ENCODE results near the gene PRR12.
A peak's percentile ranks its signal among the peaks of the same experiment; 100 is the strongest.

Gene PRR12

DNA sequence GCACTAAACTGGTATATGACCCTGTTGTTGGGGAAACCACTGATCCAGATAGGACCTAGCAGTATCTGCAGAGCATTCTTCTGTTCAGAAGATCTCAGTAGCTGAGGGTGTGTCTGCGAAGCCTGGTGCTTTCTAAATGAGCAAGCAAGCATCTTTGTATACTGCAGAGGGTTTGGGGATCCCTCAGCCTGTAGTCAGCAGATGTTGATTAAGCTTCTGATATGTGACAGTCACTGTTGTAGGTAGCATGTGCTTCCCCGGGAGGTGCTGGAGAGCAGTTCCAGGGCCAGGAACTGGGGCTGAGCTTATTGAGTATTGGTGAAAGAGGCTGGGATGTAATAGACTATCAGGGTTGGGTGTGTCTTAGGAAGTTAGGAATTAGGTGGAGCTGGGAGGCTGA lies 52.5 kb downstream of the PRR12 start:
- H3K9ac ChIP-seq (ENCODE audit: low read depth in 1 of 2, low read length in 2 of 2) = peak overlapping the region in 1 of 2 donors; percentile 3
- no peaks in the 10 kb centered on the region for H3K27me3 ChIP-seq (ENCODE audit: control insufficient read depth in 1 of 2, insufficient read depth in 2 of 2, low read length in 2 of 2)
- H3K9me3 ChIP-seq (ENCODE audit: control insufficient read depth in 1 of 2, low read length in 2 of 2) = peaks cover 0 to 2% of the 10 kb centered on the region in 2 donors
- H3K4me3 ChIP-seq (ENCODE audit: low read depth in 1 of 2, low read length in 2 of 2) = peak overlapping the region in 1 of 2 donors; percentile 94
- no peak overlapping the region for H3K27ac ChIP-seq (ENCODE audit: low read depth, low read length)
- peaks cover 27 to 34% of the 10 kb centered on the region in 2 donors for H3K4me1 ChIP-seq (ENCODE audit: control insufficient read depth in 1 of 2, insufficient read depth in 2 of 2, low read length in 2 of 2)
- peaks cover 15 to 31% of the 10 kb centered on the region in 2 donors for H3K36me3 ChIP-seq (ENCODE audit: control insufficient read depth in 1 of 2, insufficient read depth in 2 of 2, low read length in 2 of 2)

DNA sequence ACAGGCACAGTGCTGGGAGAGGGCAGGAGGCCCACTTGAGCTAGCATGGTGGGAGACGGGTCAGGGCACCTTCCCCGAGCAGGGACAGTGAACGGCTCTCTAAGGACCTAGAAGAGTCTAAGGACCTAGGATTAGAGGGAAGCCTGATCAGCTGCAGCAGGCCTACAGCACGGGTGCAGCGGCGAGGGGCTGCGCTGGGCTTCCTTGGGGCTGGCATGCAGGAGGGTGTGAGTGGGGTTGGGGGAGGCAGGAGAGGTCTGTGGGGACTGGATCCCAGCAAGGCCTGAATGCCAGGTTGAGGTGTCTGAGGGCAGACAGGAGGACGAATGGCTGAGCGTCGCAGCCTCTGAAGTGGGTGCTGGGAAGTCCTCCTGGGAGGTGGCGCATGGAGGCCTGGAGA lies 54.6 kb downstream of the PRR12 start:
- Histone ChIP-seq H3K27me3 (ENCODE audit: control insufficient read depth in 1 of 2, insufficient read depth in 2 of 2, low read length in 2 of 2) (no peaks in the 10 kb centered on the region), H3K4me3 (ENCODE audit: low read depth in 1 of 2, low read length in 2 of 2) (no peak overlapping the region), H3K36me3 (ENCODE audit: control insufficient read depth in 1 of 2, insufficient read depth in 2 of 2, low read length in 2 of 2) (peaks cover 22 to 45% of the 10 kb centered on the region in 2 donors), H3K9ac (ENCODE audit: low read depth in 1 of 2, low read length in 2 of 2) (no peak overlapping the region), H3K4me1 (ENCODE audit: control insufficient read depth in 1 of 2, insufficient read depth in 2 of 2, low read length in 2 of 2) (peaks cover 16 to 22% of the 10 kb centered on the region in 2 donors), H3K27ac (ENCODE audit: low read depth, low read length) (no peak overlapping the region), H3K9me3 (ENCODE audit: control insufficient read depth in 1 of 2, low read length in 2 of 2) (peaks cover 0 to 2% of the 10 kb centered on the region in 2 donors)

DNA sequence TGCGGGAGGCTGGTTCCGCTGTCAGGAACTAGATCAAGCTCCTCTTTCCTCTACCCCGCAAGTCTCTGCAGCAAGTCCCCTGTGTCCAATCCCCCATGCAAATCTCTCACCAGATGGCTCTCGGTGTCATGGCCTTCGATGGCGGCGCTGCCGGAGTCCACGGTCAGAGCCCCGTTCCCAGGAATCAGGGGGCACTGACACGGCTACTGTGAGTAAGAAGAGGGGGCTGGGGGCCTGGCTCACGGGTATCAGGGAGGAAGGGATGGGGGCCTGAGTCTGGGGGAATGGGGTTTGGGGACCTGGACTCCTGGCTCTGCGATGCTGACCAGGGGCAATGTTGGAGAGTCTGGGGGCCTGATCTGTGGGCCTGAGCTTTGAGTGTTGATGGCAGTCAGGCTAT lies 55.0 kb downstream of the PRR12 start:
- Histone ChIP-seq H3K4me3 (ENCODE audit: low read depth in 1 of 2, low read length in 2 of 2) (no peak overlapping the region), H3K9ac (ENCODE audit: low read depth in 1 of 2, low read length in 2 of 2) (no peak overlapping the region), H3K4me1 (ENCODE audit: control insufficient read depth in 1 of 2, insufficient read depth in 2 of 2, low read length in 2 of 2) (peaks cover 16 to 20% of the 10 kb centered on the region in 2 donors), H3K27me3 (ENCODE audit: control insufficient read depth in 1 of 2, insufficient read depth in 2 of 2, low read length in 2 of 2) (no peaks in the 10 kb centered on the region), H3K9me3 (ENCODE audit: control insufficient read depth in 1 of 2, low read length in 2 of 2) (peaks cover 0 to 2% of the 10 kb centered on the region in 2 donors), H3K27ac (ENCODE audit: low read depth, low read length) (no peak overlapping the region), H3K36me3 (ENCODE audit: control insufficient read depth in 1 of 2, insufficient read depth in 2 of 2, low read length in 2 of 2) (peaks cover 23 to 46% of the 10 kb centered on the region in 2 donors)

DNA sequence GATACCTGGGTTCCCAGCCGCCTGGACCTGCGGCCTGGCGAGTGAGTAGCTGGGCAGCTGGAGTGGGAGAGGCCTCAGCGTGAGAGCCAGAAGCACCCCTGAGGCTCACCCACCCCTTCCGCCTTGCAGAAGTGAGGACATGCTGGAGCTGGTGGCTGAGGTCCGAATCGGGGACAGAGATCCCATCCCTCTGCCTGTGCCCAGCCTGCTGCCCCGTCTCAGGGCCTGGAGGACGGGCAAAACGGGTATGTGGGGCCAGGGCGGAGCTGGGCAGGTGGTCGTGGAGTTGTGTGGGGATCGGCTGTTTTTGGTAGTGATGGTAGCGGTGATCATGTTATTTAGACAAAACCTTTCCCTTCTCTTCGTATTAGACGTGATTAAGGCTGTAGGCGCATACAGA lies 55.6 kb downstream of the PRR12 start:
- no peak overlapping the region for H3K9ac ChIP-seq (ENCODE audit: low read depth in 1 of 2, low read length in 2 of 2)
- peaks cover 16 to 18% of the 10 kb centered on the region in 2 donors for H3K4me1 ChIP-seq (ENCODE audit: control insufficient read depth in 1 of 2, insufficient read depth in 2 of 2, low read length in 2 of 2)
- H3K4me3 ChIP-seq (ENCODE audit: low read depth in 1 of 2, low read length in 2 of 2) = no peak overlapping the region
- H3K27ac ChIP-seq (ENCODE audit: low read depth, low read length) = no peak overlapping the region
- peaks cover 23 to 46% of the 10 kb centered on the region in 2 donors for H3K36me3 ChIP-seq (ENCODE audit: control insufficient read depth in 1 of 2, insufficient read depth in 2 of 2, low read length in 2 of 2)
- H3K9me3 ChIP-seq (ENCODE audit: control insufficient read depth in 1 of 2, low read length in 2 of 2) = peaks cover 0 to 2% of the 10 kb centered on the region in 2 donors
- H3K27me3 ChIP-seq (ENCODE audit: control insufficient read depth in 1 of 2, insufficient read depth in 2 of 2, low read length in 2 of 2) = no peaks in the 10 kb centered on the region

DNA sequence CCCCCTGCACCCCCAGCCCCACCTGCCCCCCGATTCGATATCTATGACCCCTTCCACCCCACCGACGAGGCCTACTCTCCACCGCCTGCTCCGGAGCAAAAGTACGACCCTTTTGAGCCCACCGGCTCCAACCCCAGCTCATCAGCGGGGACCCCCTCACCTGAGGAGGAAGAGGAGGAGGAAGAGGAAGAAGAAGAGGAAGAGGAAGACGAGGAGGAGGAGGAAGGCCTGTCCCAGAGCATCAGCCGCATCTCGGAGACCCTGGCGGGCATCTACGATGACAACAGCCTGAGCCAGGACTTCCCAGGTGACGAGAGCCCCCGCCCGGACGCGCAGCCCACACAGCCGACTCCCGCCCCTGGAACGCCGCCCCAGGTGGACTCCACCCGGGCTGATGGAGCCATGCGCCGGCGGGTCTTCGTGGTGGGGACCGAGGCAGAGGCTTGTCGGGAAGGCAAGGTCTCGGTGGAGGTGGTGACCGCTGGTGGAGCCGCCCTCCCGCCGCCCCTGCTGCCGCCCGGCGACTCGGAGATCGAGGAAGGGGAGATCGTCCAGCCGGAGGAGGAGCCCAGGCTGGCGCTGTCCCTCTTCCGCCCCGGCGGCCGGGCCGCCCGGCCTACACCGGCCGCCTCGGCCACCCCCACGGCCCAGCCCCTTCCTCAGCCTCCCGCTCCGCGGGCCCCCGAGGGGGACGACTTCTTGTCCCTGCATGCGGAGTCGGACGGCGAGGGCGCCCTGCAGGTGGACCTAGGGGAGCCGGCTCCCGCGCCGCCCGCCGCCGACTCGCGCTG lies 60.2 kb downstream of the PRR12 start:
- H3K4me1 ChIP-seq (ENCODE audit: control insufficient read depth in 1 of 2, insufficient read depth in 2 of 2, low read length in 2 of 2) = no peaks in the 10 kb centered on the region
- no peaks in the 10 kb centered on the region for H3K27me3 ChIP-seq (ENCODE audit: control insufficient read depth in 1 of 2, insufficient read depth in 2 of 2, low read length in 2 of 2)
- H3K9me3 ChIP-seq (ENCODE audit: control insufficient read depth in 1 of 2, low read length in 2 of 2) = no peaks in the 10 kb centered on the region
- H3K9ac ChIP-seq (ENCODE audit: low read depth in 1 of 2, low read length in 2 of 2) = no peak overlapping the region
- H3K36me3 ChIP-seq (ENCODE audit: control insufficient read depth in 1 of 2, insufficient read depth in 2 of 2, low read length in 2 of 2) = peaks cover 44 to 72% of the 10 kb centered on the region in 2 donors
- H3K27ac ChIP-seq (ENCODE audit: low read depth, low read length) = no peak overlapping the region
- H3K4me3 ChIP-seq (ENCODE audit: low read depth in 1 of 2, low read length in 2 of 2) = no peak overlapping the region

DNA sequence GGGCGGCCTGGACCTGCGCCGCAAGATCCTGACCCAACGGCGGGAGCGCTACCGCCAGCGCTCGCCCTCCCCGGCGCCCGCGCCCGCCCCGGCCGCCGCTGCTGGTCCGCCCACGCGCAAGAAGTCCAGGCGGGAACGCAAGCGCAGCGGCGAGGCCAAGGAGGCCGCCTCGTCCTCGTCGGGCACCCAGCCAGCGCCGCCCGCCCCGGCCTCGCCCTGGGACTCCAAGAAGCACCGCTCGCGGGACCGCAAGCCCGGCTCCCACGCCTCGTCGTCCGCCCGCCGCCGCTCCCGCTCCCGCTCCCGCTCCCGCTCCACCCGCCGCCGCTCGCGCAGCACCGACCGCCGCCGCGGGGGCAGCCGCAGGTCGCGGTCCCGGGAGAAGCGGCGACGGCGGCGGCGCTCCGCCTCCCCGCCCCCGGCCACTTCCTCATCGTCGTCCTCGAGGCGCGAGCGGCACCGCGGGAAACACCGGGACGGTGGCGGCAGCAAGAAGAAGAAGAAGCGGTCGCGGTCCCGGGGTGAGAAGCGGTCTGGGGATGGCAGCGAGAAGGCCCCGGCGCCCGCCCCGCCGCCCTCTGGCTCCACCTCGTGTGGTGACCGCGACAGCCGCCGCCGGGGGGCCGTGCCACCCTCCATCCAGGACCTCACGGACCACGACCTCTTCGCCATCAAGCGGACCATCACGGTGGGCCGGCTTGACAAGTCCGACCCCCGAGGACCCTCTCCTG lies 61.0 kb downstream of the PRR12 start:
- H3K27me3 ChIP-seq (ENCODE audit: control insufficient read depth in 1 of 2, insufficient read depth in 2 of 2, low read length in 2 of 2) = no peaks in the 10 kb centered on the region
- peaks cover 46 to 72% of the 10 kb centered on the region in 2 donors for H3K36me3 ChIP-seq (ENCODE audit: control insufficient read depth in 1 of 2, insufficient read depth in 2 of 2, low read length in 2 of 2)
- H3K27ac ChIP-seq (ENCODE audit: low read depth, low read length) = no peak overlapping the region
- H3K9ac ChIP-seq (ENCODE audit: low read depth in 1 of 2, low read length in 2 of 2) = no peak overlapping the region
- H3K4me1 ChIP-seq (ENCODE audit: control insufficient read depth in 1 of 2, insufficient read depth in 2 of 2, low read length in 2 of 2) = no peaks in the 10 kb centered on the region
- H3K4me3 ChIP-seq (ENCODE audit: low read depth in 1 of 2, low read length in 2 of 2) = no peak overlapping the region
- H3K9me3 ChIP-seq (ENCODE audit: control insufficient read depth in 1 of 2, low read length in 2 of 2) = no peaks in the 10 kb centered on the region

DNA sequence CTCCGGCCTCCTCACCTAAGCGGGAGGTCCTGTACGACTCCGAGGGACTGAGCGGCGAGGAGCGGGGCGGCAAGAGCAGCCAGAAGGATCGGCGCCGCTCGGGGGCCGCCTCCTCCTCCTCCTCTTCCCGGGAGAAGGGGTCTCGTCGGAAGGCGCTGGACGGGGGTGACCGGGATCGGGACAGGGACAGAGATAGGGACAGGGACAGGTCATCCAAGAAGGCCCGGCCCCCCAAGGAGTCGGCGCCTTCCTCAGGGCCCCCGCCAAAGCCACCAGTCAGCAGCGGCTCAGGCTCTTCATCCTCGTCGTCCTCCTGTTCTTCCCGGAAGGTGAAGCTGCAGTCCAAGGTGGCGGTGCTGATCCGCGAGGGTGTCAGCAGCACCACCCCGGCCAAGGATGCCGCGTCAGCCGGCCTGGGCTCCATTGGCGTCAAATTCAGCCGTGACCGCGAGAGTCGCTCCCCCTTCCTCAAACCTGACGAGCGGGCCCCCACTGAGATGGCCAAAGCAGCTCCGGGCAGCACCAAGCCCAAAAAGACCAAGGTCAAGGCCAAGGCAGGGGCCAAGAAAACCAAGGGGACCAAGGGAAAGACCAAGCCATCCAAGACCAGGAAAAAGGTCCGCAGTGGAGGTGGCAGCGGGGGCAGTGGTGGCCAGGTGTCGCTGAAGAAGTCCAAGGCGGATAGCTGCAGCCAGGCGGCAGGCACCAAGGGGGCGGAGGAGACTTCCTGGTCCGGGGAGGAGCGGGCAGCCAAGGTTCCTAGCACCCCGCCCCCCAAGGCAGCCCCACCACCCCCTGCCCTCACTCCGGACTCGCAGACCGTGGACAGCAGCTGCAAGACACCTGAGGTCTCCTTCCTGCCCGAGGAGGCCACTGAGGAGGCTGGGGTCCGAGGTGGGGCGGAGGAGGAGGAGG lies 61.8 kb downstream of the PRR12 start:
- no peaks in the 10 kb centered on the region for H3K4me1 ChIP-seq (ENCODE audit: control insufficient read depth in 1 of 2, insufficient read depth in 2 of 2, low read length in 2 of 2)
- H3K27me3 ChIP-seq (ENCODE audit: control insufficient read depth in 1 of 2, insufficient read depth in 2 of 2, low read length in 2 of 2) = no peaks in the 10 kb centered on the region
- H3K9me3 ChIP-seq (ENCODE audit: control insufficient read depth in 1 of 2, low read length in 2 of 2) = no peaks in the 10 kb centered on the region
- H3K36me3 ChIP-seq (ENCODE audit: control insufficient read depth in 1 of 2, insufficient read depth in 2 of 2, low read length in 2 of 2) = peaks cover 40 to 71% of the 10 kb centered on the region in 2 donors
- H3K27ac ChIP-seq (ENCODE audit: low read depth, low read length) = no peak overlapping the region
- no peak overlapping the region for H3K9ac ChIP-seq (ENCODE audit: low read depth in 1 of 2, low read length in 2 of 2)
- H3K4me3 ChIP-seq (ENCODE audit: low read depth in 1 of 2, low read length in 2 of 2) = no peak overlapping the region

DNA sequence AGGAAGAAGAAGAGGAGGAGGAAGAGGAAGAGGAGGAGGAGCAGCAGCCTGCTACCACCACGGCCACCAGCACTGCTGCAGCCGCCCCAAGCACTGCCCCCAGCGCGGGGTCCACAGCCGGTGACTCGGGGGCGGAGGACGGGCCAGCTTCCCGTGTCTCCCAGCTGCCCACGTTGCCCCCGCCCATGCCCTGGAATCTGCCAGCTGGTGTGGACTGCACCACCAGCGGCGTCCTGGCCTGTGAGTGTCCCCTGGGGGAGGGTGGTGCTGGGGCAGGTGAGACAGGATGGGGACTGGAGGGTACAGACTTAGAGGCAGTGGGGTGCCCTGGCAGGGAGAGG lies 62.5 kb downstream of the PRR12 start:
- H3K4me1 ChIP-seq (ENCODE audit: control insufficient read depth in 1 of 2, insufficient read depth in 2 of 2, low read length in 2 of 2) = no peaks in the 10 kb centered on the region
- H3K27me3 ChIP-seq (ENCODE audit: control insufficient read depth in 1 of 2, insufficient read depth in 2 of 2, low read length in 2 of 2) = no peaks in the 10 kb centered on the region
- H3K9me3 ChIP-seq (ENCODE audit: control insufficient read depth in 1 of 2, low read length in 2 of 2) = no peaks in the 10 kb centered on the region
- H3K36me3 ChIP-seq (ENCODE audit: control insufficient read depth in 1 of 2, insufficient read depth in 2 of 2, low read length in 2 of 2) = peaks cover 42 to 77% of the 10 kb centered on the region in 2 donors
- no peak overlapping the region for H3K9ac ChIP-seq (ENCODE audit: low read depth in 1 of 2, low read length in 2 of 2)
- H3K4me3 ChIP-seq (ENCODE audit: low read depth in 1 of 2, low read length in 2 of 2) = no peak overlapping the region
- no peak overlapping the region for H3K27ac ChIP-seq (ENCODE audit: low read depth, low read length)

DNA sequence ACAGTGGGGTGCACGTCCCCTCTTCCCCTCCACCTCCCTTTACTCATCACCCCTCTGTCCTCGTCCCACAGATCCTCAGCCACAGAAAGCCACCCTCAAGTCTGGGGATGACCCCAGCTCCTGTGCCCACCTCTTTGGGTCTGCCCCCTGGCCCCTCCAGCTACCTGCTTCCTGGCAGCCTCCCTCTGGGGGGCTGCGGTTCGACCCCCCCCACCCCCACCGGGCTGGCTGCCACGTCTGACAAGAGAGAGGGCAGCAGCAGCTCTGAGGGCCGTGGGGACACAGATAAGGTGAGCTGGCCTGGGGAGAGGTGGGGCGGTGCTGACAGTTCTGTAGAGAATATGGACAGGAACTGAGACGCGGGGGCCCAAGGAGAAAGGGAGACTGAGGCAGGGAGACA lies 63.6 kb downstream of the PRR12 start:
- H3K27me3 ChIP-seq (ENCODE audit: control insufficient read depth in 1 of 2, insufficient read depth in 2 of 2, low read length in 2 of 2) = no peaks in the 10 kb centered on the region
- no peaks in the 10 kb centered on the region for H3K4me1 ChIP-seq (ENCODE audit: control insufficient read depth in 1 of 2, insufficient read depth in 2 of 2, low read length in 2 of 2)
- no peak overlapping the region for H3K9ac ChIP-seq (ENCODE audit: low read depth in 1 of 2, low read length in 2 of 2)
- H3K9me3 ChIP-seq (ENCODE audit: control insufficient read depth in 1 of 2, low read length in 2 of 2) = no peaks in the 10 kb centered on the region
- no peak overlapping the region for H3K27ac ChIP-seq (ENCODE audit: low read depth, low read length)
- no peak overlapping the region for H3K4me3 ChIP-seq (ENCODE audit: low read depth in 1 of 2, low read length in 2 of 2)
- H3K36me3 ChIP-seq (ENCODE audit: control insufficient read depth in 1 of 2, insufficient read depth in 2 of 2, low read length in 2 of 2) = peaks cover 54 to 84% of the 10 kb centered on the region in 2 donors

Data from duodenal mucosa (tissue), 2 donors.